ENCODE data around the gene ZMYND10.

ZMYND10 gene

GRCh38 chr3:50303013-50303815 lies 42.3 kb downstream of the ZMYND10 start, which contains the start of gene HYAL1:
Gene HYAL1 (minus strand): TSS chr3:50303574. CDS start chr3:50302956, 618 bp downstream.
- no peak for DNase-seq (ENCODE audit: low read depth in 2 of 2)

GRCh38 chr3:50302095-50303012 lies 43.2 kb downstream of the ZMYND10 start:
- no peak for DNase-seq (ENCODE audit: low read depth in 2 of 2)

DNA sequence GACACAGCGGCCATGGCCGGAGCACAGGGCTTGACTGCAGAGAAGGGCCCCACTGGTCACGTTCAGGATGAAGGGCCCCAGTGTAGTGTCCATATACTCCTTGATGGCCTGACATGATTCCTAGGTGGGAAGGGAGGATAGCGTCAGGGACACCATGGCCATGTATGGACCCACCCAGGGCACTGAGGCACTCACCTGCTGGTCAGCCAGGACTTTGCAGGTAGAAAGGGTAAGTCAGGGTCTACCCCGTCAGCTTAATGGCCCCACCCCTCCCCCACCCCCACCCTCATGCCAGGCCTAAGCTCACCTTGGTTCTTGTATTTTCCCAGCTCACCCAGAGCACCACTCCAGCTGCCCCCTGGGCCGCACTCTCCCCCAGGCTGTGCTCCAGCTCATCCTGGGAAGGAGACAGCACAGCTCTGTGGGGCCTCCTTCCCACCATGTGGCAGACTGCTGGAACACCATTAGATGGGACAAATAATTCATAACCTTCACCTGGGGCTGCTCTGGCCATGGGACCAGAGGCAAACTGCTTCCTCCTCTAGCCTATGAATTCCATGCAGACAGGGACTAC lies 44.8 kb downstream of the ZMYND10 start:
- DNase-seq (ENCODE audit: low read depth in 2 of 2): no peak

- no peak for DNase-seq (ENCODE audit: low read depth in 2 of 2)
Observed at GRCh38 chr3:50299929-50300680, 45.4 kb downstream of the ZMYND10 start.

DNA sequence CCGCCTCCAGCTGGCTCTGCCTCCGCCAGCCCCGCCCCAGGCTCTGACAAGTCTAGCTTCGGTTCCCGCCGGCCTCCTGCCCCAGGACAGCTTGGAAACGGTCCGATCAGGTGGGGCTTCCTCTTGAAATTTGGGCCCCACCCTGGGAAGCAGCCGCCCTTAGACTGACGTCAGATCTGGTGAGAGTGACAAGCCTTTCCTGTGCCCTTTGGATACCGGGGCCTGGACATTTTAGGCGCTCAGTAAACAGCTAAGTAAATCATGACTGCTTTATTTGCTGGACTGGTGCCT lies 45.9 kb downstream of the ZMYND10 start:
- no peak for DNase-seq (ENCODE audit: low read depth in 2 of 2)

GRCh38 chr3:50298836-50299637 lies 46.5 kb downstream of the ZMYND10 start, which contains the start of the genes HYAL3 and NAA80:
Gene HYAL3 (minus strand): TSS chr3:50299405. CDS start chr3:50295602, 3,803 bp downstream.
Gene NAA80 (minus strand): TSS chr3:50299405. CDS start chr3:50297463, 1,942 bp downstream.
- DNase-seq (ENCODE audit: low read depth in 2 of 2): peak; percentile 98 to 99

GRCh38 chr3:50297896-50298725 lies 47.4 kb downstream of the ZMYND10 start:
- DNase-seq (ENCODE audit: low read depth in 2 of 2): no peak

DNA sequence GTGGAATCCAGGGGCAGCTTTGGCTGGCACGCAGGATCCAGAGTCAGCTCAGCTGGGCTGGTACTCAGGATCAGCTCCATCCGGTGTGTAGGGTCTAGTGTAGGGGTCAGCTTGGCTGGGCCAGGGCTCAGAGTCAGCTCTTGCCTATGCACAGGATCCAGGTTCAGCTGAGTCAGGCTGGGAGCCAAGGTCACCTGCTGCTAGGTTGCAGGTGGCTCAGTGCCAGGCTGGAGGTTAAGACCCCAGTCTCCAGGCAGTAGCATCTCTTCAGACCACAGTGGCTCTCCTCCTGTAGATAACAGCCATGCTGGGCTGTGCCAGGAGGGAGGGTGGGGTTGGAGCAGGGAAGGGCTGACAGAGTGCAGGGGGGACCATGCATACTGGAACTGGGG lies 48.2 kb downstream of the ZMYND10 start:
- DNase-seq (ENCODE audit: low read depth in 2 of 2): no peak

DNA sequence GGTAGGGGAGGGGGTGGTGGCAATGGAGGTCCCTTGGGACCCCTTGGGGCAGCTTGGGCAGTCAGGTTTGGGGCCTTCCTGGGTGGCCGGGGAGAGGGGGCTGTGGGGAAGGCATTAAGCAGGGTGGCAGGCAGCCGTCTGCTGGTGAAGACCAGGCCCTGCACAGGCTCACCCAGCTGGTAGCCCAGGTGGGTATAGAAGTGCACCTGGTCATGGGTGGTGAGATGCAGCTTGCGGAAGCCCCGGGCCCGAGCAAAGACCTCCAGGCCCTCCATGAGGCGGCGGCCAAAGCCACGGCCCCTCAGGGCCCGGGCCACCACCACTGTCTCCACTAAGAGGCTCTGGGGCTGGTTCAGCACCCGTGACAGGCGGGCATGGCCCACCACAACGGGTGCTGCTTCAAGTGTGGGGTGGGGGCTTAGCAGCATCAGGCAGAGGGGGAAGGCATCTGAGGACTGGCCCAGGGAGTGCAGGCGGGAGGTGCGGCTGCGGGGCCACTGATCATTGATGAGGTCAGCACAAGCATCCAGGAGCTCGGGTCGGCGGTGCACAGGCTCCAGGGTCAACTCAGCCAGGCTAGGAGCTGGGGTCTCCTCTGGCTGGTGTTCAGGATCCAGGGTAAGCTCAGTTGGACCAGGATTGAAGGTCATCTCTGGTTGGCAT lies 48.7 kb downstream of the ZMYND10 start:
- DNase-seq (ENCODE audit: low read depth in 2 of 2): no peak

DNA sequence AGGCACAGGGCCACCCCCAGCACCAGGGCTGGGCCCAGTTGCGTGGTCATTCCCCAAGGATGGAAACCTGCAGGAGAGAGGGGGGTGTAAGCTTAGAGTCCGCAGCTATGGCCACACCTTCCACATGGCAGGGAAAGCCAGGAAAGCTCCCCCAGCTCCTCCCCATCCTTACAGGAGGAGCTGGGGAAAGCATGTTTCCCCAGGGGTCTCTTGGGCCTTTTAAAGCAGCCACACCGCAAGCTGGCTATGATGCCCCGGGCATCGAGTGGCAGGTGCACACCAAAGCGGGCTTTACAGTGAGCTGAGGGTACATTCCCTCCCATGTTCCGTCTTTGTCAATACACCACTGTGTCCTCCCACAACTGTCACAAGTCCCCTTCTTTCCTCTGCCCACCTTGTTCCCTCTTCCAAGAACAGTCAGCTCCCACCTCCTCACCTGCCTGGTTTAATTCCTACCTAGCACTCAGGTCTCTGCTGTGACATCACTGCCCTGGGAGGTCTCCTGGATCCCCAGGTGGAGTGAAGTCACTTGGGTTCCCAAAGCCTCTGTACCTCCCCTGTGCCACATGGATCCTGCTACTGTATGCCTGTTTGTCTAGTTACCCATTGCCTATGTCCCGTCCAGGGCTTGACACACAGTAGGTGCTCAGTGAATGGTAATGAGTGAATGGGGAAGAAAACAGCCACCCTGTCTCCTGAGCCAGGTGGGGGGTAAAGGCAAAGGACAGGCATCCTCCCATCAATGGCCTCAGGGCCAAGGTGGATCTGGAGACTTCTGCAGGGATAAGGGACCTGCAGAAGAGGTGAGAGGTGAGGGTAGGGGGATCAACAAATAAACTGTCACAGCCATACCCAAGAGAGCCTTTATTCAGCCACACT lies 49.7 kb downstream of the ZMYND10 start:
- no peak for DNase-seq (ENCODE audit: low read depth in 2 of 2)

DNA sequence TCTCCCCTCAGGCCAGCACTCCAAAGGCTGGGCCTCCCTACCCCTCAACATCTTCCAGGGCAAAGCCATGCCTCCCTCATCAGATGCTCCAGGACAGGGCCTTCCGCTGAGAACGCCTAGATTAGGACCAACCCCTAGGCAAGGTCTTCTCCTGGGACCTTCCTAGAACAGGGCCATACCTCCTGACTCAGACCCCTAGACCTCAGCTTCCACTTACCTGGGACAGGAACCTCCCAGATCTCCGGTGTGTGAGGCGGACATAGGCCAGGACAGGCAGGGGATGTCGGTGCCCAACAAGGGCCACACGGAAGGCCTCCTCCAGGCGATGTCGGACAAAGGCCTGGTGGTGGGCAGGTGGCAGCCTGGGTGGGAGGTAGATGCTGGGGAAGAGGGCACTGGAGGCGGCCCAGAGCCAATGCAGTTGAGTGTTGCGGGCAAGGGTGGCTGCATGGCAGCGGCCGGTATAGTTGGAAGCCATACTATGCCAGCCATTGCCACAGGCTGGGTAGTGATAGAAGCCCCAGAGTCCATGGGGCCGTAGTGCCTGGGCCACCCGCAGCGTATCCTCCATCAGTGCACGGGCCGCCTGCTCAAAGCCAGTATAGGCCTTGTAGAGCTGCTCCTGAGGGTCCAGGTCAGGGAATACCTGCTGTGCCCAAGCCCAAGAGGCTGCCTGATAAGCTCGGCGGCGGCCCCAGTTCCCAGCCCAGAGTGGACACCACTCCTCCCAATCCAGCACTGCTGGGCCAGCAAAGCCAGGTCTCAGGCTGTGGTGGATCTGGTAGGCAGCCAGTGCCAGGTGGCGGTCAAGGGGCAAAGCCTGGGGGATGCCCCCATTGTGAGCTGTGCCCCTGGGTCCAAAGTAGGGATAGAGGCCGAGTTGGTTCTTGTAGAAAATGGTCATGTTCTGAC lies 50.8 kb downstream of the ZMYND10 start:
- no peak for DNase-seq (ENCODE audit: low read depth in 2 of 2)

DNA sequence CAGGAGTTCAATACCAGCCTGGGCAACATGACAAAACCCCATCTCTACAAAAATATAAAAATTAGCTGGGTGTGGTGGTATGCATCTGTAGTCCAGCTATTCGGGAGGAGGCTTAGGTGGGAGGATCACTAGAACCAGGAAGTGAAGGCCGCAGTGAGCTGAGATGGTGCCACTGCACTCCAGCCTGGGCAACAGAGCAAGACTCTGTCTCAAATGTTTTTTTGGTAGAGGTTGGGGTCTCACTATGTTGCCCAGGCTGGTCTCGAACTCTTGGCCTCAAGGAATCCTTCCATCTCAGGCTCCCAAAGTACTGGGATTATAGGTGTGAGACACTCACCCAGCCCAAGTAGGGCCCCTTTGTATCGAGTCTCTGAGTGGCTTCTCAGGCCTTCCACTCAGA lies 51.4 kb downstream of the ZMYND10 start:
- DNase-seq (ENCODE audit: low read depth in 2 of 2): no peak

GRCh38 chr3:50293079-50293801 lies 52.3 kb downstream of the ZMYND10 start:
- DNase-seq (ENCODE audit: low read depth in 2 of 2): no peak

GRCh38 chr3:50292159-50293078 lies 53.1 kb downstream of the ZMYND10 start, which contains the start of gene IFRD2:
Gene IFRD2 (minus strand): TSS chr3:50292429. CDS start chr3:50292274, 155 bp downstream.
- DNase-seq (ENCODE audit: low read depth in 2 of 2): peak; percentile 88 to 92

All from stimulated activated CD4-positive, alpha-beta T cell treated with anti-CD3 and anti-CD28 coated beads, Interleukin-1b, Interleukin-23, amount 100 ng/mL, for 4 hours (primary cell).